ENCODE data around the gene IDH3A.

The IDH3A gene

DNA sequence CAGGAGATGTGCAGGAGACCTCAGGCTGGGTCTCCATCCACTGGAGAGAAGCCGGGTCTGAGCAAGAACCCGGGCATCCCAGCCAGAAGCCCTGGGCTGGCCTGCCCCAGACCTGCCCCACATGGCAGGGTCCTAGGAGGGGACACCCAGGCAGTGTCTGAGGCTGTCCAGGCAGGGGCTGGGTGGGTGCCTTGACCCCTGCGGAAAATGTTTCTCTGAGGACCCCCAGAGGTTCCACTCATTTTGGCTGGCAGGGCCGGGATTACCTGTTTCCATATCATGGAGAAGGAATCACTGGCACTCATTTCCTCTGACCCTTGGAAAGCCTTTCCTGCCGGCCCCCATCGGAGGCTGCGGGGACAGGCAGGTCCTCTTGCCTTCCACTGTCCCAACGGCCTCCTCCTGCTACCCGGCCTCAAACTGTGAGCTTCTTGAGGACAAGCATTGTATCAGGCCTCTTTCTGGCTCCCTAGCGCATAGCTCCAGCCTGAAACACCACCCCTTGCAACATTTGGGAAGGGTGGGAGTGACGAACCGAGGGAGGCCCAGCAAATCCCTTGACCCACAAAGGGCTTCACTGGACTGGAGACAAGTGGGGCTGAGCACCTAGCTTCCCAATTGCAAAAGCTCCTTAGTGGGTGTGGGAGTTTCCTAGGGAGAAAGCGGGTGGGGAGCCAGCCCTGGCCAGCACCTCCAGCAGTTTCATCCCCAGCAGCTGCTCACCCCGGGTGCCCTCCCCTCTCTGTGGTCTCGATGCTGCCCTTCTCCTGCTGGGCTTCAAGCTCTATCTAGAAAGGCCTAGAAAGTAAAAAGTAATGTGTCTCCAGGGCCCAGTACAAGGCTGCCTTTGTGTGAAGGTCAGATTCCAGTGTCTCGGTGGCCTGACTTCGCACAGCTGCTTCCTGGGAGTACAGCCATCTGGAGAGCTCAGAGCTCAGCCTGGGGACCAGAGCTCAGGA is 55.5 kb downstream of the IDH3A start:
- no peak for DNase-seq

DNA sequence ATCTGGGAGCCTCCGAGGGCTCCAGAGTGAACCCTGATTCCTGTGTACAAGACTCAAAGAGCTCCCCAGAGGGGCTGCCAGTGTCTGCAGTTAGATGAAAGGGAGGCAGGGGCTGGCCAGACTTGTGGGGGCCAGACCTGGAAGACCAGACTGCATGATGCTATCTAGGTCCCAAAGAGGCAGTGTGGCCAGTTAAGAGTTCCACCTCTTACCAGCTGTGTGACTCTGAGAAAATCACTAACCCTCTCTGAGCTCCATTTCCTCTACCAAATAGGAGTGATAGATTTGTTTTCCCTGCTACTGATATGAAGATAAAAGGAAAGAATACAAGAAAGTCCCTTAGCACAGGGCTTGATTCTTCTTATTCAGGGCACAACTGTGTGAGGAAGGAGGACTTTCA is 56.2 kb downstream of the IDH3A start:
- DNase-seq, result no peak

DNA sequence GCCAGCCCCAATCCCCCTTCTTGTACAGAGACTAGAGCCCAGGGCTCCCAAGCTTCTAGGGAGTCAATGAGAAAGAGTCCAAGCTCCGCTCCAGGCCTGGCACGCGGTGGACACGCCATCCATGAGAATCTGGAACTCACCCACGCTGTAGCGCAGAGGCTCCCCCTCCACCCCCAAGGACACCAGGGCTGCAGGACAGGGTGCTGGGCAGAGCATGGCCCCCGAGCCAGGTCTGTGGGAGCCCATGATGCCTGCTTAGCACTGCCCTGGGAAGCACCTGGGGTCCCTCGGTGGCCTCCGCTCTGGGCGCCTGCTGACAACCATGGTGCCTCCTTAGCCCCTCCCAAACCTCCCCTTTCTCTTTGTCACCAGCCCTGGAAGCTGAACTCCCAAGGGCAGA is 56.7 kb downstream of the IDH3A start:
- DNase-seq, result no peak

DNA sequence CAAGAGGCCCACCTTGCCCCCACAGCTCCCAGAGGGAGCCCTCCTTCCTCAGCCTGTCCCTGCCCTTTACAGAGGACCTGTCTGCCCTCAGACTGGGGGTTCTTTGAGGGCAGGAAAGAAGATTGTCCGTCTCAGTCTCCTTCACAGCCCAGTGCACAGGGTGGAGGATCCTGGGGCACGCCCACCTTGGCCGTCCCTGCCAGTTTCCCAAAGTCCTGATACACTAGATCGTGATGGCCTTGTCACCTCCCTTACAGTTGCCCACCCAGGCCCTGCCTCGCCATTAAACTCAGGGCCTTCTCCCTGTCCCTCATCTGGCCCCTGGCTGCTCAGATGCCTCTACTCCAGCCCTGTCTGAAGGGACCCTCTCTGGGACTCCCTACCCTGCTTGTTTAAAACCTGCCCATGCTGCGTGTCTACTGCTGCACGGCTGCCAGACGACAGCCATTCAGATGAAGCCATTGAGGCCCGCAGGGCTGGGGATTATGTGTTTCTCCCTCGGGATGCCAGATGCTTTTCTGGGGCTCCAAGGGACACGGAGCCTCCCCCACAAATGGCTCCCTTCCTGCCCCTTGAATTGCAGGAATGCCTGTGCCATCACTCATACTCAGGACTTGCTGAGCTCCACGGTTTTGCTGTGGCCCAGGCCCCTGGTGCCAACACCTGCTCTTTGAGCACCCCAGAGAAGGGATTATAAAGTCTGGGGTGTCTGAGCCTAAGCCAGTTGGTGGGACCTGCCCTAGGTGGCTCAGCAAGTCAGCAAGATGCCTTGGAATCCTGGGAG is 57.4 kb downstream of the IDH3A start:
- no peak for DNase-seq

DNA sequence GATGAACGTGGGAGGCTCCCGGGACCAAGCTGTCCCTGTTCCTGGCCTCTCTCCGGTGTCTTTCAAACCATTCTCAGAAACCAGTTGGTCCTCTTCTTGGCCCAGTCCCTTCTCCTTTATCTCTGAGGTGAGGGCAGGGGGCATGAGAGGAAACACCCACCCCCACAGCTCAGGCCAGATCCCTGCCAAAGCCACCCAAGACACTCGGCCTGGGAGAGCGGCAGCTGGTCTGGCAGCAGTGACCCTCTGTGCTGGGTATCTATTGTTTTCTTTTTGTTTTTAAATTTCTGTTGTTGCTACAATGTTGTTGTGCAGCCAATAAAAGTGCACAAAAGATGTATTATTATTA is 57.9 kb downstream of the IDH3A start:
- no peak for DNase-seq

DNA sequence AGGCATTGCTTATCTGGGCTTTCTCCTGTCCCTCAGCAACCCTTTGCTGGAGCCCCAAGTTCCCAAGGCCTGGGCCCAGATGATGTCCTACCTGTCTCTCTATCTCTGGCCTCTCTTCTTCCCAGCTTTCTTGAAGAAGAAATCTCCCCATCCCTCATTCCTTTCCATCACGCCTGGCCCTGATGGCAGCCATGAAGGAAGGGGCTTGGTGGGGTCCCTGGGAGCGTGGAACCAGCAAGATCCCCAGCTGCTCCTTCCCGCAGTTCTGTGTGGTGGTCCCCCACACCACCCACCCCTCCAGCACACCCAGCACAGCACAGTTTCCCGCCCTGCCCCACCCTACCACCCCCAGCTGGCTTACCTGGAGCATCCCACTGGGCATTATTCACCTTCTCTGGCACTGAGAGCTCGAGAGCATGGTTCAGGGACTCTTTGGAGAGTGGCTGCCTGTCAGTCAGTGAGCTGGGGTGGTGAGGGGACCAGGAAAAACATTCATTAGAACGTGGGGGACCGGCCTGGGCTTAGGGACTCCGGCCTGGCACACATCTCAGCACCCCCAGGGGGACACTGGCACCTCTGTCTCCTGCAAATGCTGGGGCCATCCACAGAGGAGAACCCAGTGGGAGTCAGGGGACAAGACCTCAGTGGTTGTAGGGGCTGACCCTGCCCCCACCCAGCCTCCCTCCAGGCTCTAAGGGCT is 58.6 kb downstream of the IDH3A start:
- DNase-seq, result no peak

DNA sequence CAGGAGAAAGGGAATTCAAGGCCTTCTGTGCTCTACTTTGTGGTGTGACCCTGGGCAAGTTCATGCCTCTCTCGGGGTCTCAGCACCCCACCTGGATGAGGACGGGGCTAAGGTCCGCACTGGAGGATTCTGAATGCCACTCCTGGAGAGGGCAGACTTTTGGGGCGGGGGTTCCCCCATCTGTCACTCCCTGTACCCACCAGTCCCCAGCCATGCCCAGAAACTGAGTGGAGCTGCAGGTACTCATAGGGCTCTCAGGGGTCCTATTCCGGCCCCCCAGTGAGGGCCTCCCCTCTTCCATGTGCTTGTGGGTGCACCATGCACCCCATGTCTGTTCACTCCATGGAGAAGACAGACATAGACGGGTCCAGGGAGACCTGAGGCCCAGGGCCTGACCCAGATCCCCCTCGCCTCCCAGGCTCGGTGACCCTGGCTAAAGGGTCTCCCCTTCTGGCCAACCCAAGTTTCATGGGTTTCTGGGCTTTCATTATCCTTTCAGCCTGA is 59.2 kb downstream of the IDH3A start:
- DNase-seq, result no peak

DNA sequence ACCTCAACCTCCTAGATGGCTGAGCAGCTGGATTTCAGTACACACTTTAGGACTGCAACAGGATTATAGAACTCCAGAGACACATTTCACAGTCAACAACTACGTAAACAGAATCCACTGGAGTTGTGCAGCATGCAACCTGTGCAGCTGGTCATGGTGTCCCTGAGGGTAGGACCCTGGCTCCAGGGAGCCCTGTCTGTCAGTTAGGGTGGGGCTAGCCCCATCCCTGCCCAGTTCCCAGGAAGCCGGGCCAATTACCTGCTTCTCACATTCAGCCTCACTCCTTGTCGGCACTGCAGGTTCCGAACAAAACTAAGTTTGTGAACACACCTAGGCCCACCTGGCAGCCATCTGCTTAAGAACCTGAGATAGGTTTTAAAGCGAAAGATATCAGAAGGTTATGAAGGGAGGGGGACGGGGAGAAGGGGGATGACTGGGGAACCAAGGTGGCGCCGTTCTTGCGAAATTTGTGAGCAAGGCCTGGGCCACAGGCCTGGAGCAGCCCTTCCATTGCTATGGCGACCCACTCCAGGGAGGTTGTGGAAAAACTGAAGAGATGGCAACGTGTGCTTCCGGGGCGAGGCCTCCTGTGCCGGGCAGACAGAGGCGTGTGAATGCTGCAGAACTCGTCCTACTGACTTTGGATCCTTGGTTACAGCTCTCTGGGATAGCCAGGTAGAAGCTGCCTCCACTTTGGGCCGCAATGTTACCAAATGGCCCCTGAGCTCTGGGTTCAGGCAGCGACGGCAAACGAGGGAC is 59.9 kb downstream of the IDH3A start:
- DNase-seq, result no peak

DNA sequence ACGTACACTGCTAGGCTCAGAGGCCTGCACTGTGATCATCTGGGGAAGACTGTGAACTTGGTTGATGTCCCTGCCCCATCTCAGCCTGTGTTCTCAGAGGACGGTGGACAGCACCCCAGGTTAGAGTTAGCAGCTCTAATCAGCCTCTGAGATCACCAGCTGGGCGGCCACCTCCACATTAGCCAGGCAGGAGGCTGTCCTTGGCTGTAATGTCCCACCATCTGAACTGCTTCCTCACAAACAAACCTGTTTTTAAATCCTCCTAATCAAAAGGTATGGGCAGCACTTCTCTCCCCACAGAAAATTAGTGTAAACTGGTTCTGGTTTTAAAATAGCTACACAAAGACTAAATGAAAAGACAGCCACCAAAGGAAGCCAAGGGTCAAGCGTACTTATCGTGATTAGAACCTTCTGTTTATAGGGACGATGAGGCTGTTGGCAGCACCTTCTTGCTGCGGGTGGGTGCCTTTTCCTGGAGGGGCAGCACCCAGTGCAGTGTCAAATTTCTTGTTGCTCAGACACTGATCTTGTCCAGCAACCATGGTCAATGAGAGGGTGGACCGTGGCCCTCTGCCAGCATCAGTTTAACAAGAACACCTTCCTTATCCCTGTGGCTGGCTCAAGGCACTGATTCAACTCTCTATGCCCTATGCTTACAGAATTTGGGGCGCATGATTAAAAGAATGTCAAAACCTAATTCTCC is 60.6 kb downstream of the IDH3A start:
- no peak for DNase-seq

DNA sequence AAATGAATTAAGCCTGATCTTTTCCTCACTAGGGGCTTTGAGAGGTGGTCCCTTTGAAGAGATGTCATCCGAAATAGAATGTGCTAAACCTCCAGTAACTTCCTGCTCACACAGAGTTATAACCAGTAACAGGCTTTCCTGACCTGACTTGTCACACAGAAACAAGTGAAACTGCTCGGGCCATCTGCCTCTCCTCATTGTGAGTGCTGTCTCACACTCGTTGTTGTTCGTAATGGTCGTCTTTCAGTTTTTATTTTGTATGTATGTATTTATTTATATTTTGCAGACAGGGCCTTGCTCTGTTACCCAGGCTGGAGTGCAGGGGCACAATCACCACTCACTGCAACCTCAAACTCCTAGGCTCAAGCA is 61.2 kb downstream of the IDH3A start:
- DNase-seq, result no peak

DNA sequence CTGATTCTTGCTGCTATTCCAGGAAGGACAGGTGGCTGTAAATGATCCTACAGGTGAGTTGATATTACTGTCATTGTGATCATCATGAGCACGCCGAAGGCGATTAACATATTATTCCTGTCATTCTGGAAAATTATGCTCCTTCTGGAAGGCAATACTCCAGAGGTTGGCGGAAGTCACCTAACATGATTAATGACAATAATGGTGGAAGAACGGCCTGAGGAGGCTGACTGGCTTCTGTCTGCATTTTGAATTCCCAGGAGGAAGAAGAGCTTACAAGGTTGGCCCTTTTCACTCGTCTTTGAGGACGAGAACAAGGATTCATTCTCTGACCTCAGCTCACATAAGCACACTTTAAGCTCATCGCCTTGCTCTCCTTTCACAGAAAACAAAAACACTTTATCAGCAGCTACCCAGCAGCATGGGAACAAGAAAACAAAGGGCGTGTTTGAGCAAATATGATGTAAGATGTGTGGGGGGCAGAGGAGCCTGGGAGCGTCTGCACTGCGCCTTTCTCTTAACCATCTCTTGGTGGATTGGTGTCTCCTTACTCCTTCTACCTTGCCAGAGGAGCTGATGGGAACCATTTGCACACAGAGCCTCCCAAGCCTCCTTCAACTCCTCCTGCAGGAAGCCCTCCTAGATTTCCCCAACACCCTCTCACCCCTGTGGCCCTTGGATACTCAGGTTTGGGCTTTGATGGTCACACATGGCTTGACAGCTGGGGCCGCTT is 62.2 kb downstream of the IDH3A start:
- no peak for DNase-seq

DNA sequence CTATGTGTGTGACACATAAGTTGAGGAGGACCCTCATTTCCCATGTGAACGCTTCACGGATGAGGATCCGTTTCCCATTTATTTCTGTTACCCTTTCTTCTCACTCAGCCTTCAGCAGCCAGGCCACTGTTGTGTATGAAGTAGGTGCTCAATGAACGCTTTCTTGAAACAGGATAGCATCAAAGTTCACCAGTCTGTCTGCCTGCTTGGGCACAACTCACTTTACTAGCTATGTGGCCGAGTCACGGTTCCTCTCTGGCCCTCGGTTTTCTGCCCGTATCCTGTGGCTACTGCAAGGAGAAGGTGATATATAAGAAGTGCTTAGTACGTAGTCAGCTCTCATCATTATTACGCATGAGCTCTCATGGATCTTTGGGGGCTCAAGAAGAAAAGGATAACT is 62.8 kb downstream of the IDH3A start:
- no peak for DNase-seq

DNA sequence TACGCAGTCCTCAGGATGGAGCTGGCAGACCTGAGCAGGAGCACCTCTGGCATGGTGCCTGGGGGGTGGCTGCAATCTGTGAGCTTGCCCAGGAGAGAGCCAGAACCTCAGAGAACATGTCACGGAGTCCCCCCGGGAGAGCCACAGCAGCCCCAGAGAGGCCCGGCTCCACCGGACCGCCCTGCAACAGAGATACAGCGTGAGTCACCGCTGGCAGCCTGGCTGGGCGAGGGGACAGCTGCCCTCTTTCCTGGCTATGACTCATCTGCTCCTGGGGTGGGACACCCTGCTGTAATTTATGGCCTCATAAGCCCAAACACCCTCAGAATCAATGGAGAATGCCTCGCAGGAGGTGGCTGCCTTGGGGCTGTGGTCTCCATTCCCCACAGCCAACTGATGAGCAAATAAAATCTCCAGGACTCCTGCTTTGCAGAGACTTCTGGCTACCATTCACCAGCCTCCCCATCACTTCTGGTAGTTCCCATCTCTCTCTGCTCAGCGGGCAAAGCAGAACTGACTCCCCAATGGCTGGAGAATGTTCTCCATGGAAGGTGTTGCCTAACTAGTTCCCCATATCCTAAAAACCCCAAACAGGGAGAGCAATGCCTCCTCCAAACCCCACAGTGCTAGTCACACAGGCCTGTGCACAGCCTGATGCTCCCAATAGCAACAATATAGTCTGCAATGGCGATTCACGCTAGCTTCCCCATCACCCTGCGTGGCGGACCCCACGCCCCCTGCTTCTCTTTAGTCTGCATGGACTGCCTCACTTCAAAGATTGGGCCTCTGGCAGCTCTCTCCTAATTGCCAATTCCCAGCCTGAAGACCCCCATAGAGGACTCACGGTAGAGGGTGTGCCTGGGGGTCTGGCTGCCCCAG is 63.6 kb downstream of the IDH3A start:
- no peak for DNase-seq

DNA sequence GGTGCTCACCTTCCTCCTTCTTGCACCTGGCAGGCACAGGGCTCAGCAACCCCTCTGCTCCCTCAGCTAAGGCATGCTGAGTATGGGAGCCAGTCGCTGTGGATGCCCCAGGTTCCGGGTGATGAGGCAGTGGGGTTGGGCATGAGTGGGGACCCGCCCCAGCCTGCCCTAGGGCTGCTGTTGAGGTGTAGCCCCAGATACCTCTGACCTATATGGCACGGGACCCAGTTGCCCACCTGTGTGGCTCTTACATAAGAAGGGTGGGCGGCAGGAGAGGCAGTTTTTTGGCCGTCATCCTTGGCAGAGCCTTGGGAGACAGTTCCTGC is 64.2 kb downstream of the IDH3A start:
- DNase-seq, result no peak

DNA sequence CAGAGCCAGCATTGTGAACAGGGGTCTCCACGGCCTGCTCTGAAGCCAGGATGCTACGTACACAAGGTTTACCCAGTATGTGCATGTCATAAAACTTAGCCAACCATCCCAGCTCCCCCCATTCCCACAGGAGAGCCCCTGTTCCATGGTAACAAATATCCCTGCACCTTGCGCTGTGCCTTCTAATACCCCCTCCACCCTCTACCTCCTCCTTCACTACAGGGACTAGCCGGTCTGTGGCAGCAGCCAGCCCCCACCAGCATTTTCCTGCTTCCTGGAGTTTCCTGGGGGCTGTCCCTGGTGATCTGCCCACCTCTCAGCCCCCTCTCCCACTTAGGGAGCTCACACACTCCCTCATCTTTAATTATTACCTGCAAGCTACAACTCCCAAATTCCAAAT is 64.8 kb downstream of the IDH3A start:
- no peak for DNase-seq

DNA sequence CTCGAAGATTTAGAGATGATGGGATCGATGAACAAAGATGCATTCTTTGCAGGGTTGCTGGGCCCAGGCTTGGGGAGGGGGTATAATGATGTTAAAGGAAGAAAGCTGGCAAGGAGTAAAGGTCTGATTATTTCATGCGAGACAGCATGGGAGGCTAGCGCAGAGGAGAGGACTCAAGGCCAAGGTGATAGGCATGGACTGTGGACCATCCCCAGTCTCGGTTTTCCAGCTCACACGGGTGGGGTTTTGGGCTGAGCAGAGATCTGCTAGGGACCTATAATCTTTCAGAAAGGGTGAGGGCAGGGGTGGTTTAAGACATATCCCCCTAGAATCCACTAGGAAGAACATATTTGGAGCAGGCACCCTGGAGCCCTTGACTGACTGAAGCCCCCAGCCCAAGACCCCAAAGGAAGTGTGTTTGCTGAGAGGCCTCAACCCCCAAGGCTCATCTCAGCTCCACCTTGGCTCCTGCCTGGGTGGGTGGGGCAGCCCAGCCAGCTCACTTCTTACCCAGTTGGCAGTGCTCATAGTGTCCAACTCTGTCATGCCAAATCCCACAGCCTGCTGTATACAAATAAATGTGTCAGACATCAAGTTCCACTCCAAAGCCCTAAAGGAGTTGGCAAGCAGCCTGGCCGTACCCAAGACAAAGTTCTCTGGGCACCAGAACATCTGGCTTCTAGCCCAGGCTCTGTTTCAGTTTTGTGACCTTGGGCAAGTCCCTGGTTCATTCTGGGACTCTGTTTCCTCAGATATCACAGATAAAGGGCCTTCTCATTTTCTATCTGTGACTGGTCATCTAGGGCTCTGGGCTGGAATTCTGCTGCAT is 67.3 kb downstream of the IDH3A start:
- no peak for DNase-seq

DNA sequence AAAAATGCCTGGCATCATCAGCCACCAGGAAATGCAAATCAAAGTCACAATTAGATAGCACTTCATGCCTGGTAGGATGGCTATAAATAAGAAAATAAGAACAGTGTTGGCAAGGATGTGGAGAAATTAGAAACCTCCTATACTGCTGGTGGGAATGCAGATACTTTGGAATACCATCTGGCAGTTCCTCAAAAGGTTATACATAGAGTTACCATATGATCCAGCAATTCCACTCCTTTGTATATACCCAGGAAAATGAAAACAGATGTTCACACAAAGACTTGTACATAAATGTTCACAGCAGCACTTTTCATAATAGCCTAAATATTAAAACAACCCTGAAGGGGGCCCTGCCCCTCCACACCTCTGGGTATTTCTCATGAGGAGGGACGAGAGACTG is 71.6 kb downstream of the IDH3A start:
- no peak for DNase-seq

Data from T-helper 9 cell (primary cell).